HEK293T (cell line): ENCODE results near the gene POGLUT3.

Experiments used
- FOXA1 ChIP-seq: fragments of 450-650 bp; IDR thresholded peaks from 2 replicates; pipeline ENCODE4 v1.6.1; 2016; ENCODE audit warnings: mild to moderate bottlenecking
- HDGF ChIP-seq: fragments of 450-650 bp; IDR thresholded peaks from 2 replicates; pipeline ENCODE4 v1.6.1; 2017; ENCODE audit warnings: antibody characterized with exemption, borderline replicate concordance
- L3MBTL2 ChIP-seq: fragments of 450-650 bp; conservative IDR thresholded peaks from 2 replicates; pipeline ENCODE4 v1.6.1; 2016; ENCODE audit warnings: mild to moderate bottlenecking
- SUZ12 ChIP-seq: fragments of 450-650 bp; IDR thresholded peaks from 2 replicates; pipeline ENCODE4 v1.6.1; 2016; ENCODE audit warnings: mild to moderate bottlenecking
- TARDBP ChIP-seq: fragments of 450-650 bp; IDR thresholded peaks from 2 replicates; pipeline ENCODE4 v1.6.1; 2016
- ZNF384 ChIP-seq: fragments of 450-650 bp; IDR thresholded peaks from 2 replicates; pipeline ENCODE4 v1.6.1; 2016

DNA sequence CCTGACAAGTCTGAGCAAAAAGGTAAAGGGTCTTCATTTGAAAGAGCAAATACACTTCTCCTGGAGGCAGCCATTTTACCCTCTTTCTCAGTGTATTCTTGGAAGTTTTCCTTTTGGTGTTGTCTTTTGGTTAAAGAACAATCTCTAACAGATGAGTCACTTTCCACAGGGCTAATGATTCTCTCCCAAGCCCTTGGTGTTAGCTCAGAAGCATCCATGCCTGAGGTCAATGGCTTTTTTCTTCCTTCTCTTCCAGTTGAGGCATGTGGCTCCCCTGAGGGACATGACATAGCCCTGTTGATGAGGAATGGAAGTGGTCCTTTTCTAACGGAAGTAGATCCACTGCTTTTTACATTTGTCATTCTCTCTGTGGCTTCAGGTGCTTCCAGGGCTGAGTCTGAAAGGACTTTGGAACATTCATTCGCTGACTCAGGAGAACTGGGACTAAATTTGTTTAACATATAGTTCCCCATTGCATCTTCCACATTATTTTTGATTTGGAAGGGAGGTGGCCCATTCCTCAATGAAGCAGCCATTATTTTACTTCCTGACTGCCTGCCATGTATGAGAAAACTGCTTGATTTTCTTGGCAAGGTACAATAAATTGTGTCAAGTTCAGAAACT is 13.8 kb upstream of the POGLUT3 start:
- TF ChIP-seq TARDBP = no peak
- no peak for TF ChIP-seq FOXA1
- no peak for TF ChIP-seq L3MBTL2
- TF ChIP-seq SUZ12 = no peak
- no peak for TF ChIP-seq ZNF384
- TF ChIP-seq HDGF = no peak
